Measurements from ENCODE around the gene PSMC5.

DNA sequence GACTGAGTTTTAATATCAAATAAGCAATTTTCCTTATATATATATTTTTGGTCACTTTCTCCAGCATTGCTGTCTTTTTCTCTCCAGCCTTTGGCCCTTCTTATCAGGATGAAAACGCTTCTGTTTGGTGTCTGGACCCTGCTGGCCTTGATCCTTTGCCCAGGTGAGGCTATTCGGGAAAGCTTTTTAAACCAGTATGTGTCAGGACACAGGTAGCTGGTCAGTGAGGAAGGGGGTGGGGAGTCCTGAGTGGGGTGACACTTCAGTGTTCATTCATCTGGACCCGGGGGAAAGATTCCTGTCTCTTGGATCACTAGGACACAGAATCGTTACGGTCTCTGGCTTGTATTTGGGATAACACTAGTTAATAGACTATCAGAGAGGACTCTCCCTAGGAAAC, 27.5 kb downstream of the PSMC5 start:
- TF ChIP-seq, protein P1, sequence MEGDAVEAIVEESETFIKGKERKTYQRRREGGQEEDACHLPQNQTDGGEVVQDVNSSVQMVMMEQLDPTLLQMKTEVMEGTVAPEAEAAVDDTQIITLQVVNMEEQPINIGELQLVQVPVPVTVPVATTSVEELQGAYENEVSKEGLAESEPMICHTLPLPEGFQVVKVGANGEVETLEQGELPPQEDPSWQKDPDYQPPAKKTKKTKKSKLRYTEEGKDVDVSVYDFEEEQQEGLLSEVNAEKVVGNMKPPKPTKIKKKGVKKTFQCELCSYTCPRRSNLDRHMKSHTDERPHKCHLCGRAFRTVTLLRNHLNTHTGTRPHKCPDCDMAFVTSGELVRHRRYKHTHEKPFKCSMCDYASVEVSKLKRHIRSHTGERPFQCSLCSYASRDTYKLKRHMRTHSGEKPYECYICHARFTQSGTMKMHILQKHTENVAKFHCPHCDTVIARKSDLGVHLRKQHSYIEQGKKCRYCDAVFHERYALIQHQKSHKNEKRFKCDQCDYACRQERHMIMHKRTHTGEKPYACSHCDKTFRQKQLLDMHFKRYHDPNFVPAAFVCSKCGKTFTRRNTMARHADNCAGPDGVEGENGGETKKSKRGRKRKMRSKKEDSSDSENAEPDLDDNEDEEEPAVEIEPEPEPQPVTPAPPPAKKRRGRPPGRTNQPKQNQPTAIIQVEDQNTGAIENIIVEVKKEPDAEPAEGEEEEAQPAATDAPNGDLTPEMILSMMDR (IDR thresholded peaks at IDR 0.05) = no peak
- no peak for TF ChIP-seq POLR2A (IDR thresholded peaks at IDR 0.05)

Measured in adrenal gland (tissue), 5 donors.